ENCODE results near the gene ZMIZ1. TPM values are rescaled to one million over a fixed set of nuclear protein-coding genes. Genes with fewer than 3 reads are reported as not detected.
A peak's percentile ranks its signal among the peaks of the same experiment; 100 is the strongest.
"Not testable (repeated sequence)": the region's sequence is repeated elsewhere in the genome, so short reads cannot be mapped to it uniquely, and the experiment has no call there.

Gene ZMIZ1
- polyA plus RNA-seq, 1 donor from 2014 or later: 4.6 TPM

DNA sequence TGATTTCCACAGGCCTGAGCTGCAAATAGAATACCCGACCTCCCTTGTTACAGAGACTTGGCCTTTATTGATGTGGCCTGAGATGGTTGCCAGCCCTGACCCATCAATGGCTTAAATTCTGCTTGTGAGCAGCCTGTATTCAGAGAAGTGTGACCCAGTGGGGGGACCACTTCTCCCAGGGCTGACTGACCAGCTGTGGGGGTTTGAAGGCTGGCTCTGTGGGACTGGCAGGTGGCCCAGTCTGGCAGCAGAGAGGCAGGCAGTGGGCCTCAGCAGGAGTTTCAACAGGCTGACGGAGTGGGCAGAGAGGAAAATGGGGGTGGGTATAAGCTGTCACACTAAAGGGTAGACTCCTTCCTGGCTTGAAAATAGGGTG lies 266.3 kb downstream of the ZMIZ1 start:
- Mint-ChIP-seq H3K4me1 (peaks cover 7 to 14% (median 8%) of the 10 kb centered on the region in 3 donors), H3K36me3 (peaks cover 2% of the 10 kb centered on the region), H3K27ac (no peak overlapping the region), H3K27me3 (no peaks in the 10 kb centered on the region), H3K9me3 (no peaks in the 10 kb centered on the region), H3K4me3 (no peak overlapping the region)

- Mint-ChIP-seq H3K4me1 (peaks cover 7 to 15% (median 8%) of the 10 kb centered on the region in 3 donors), H3K27me3 (no peaks in the 10 kb centered on the region), H3K9me3 (no peaks in the 10 kb centered on the region), H3K4me3 (no peak overlapping the region), H3K27ac (peak overlapping the region in 1 of 3 donors; percentile 39), H3K36me3 (peaks cover 2% of the 10 kb centered on the region)
Observed at GRCh38 chr10:79335470-79336235, 266.9 kb downstream of the ZMIZ1 start.

DNA sequence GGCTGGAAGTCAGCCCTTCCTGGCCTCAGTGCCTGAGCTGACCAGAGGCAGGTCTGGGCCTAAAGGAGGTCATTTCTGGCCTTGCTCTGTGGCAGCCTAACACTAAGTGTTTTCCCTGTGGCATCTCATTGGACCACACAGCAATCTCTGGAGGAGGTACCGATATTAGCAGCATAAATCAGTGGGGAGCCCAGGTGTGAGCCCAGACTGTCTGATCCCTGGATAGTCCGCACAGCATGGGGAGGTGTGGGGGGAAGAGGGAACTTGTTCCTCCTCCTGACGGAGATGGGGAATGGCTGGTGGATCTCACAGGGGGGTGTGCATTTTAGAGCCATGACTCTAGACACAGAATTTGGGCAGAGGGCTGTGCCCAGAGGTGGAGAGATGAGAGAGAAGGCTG lies 267.5 kb downstream of the ZMIZ1 start:
- Mint-ChIP-seq H3K36me3 (peaks cover 2% of the 10 kb centered on the region), H3K4me1 (peaks cover 7 to 13% (median 8%) of the 10 kb centered on the region in 3 donors), H3K27me3 (no peaks in the 10 kb centered on the region), H3K9me3 (no peaks in the 10 kb centered on the region), H3K27ac (peak overlapping the region in 1 of 3 donors; percentile 39), H3K4me3 (no peak overlapping the region)

DNA sequence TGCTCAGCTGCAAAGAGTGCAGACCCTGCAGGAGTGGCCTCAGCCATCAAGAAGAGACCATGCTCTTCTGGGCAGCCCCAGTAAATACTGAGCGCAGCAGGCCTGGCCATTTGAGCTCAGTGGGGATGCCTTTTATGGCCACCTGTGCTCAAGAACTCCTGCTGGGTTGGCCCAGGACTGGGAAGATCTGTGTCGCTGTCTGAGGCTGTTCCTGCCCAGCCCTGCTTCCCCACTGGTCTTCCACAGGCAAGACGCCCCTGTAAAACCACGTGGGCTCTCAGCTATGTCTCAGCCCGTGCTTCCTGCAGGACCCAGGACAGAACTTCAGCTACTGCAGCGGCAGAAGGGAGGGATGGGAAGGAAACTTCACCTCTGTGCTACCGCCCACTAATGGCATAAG lies 268.0 kb downstream of the ZMIZ1 start:
- H3K27me3 Mint-ChIP-seq: no peaks in the 10 kb centered on the region
- H3K9me3 Mint-ChIP-seq: no peaks in the 10 kb centered on the region
- peaks cover 2% of the 10 kb centered on the region for H3K36me3 Mint-ChIP-seq
- H3K27ac Mint-ChIP-seq: no peak overlapping the region
- peaks cover 5 to 10% (median 5%) of the 10 kb centered on the region in 3 donors for H3K4me1 Mint-ChIP-seq
- no peak overlapping the region for H3K4me3 Mint-ChIP-seq

DNA sequence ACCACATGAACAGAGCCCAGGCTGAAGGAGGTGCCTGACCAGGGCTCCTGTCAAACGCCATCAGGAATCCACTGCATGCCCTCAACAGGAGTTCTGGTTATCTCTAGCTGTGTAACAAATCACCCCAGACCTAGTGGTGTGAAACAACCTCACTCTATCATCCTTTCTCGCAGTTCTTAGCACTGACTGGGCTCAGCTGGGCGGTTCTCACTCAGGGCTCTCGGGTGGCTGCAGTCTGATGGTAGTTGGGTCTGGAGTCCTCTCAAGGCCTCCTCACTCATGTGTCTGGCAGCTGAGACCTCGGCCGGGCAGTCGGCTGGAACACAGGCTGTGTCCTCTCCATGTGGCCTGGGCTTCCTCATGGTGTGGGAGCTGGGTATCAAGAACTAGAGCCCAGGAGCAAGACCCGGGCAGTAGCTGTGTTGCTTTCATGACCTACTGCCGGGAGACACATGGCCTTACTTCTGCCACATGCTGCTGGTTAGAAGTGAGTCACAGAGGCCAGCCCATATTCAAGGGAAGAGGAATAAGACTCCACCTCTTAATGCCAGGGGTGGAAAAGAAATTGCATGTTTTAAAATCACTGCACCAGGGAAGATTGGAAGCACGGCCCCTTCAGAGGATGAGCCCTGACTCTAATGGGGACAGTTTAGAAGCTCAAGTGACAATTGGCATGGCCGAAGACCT lies 269.2 kb downstream of the ZMIZ1 start:
- H3K27me3 Mint-ChIP-seq, H3K9me3 Mint-ChIP-seq, H3K36me3 Mint-ChIP-seq, H3K4me3 Mint-ChIP-seq, H3K4me1 Mint-ChIP-seq, H3K27ac Mint-ChIP-seq: not testable (repeated sequence)

DNA sequence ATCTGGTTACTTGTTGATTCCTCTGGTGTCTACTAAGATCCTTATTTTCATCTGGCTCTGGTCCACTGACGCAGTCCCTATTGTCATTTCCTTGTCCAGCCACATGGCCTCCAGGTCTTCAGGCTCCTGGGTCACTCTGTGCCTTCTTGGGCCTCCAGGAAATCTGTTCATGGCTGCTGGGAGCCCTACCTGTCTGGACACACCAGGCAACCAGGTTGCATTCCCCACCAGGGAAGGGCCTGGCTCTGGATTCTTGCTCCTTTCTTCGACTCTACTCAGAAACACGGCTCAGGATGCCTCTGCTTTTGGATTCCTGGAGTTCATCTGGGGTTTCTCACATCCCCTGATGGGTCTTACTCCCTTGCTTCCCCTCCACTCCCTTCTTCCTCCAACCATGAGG lies 270.5 kb downstream of the ZMIZ1 start:
- Mint-ChIP-seq H3K27ac (no peak overlapping the region), H3K36me3 (peaks cover 2% of the 10 kb centered on the region), H3K4me1 (peaks cover 0 to 5% (median 0%) of the 10 kb centered on the region in 3 donors), H3K9me3 (no peaks in the 10 kb centered on the region), H3K27me3 (no peaks in the 10 kb centered on the region), H3K4me3 (no peak overlapping the region)

GRCh38 chr10:79340646-79341244 lies 272.0 kb downstream of the ZMIZ1 start:
- Mint-ChIP-seq H3K9me3 (no peaks in the 10 kb centered on the region), H3K4me3 (no peak overlapping the region), H3K27me3 (no peaks in the 10 kb centered on the region), H3K4me1 (peaks cover 0 to 3% (median 0%) of the 10 kb centered on the region in 3 donors), H3K27ac (no peak overlapping the region), H3K36me3 (peaks cover 2% of the 10 kb centered on the region)

GRCh38 chr10:79342295-79342761 lies 273.6 kb downstream of the ZMIZ1 start:
- Mint-ChIP-seq H3K4me3 (peak overlapping the region in 1 of 4 donors; percentile 22), H3K9me3 (no peaks in the 10 kb centered on the region), H3K4me1 (peaks cover 0 to 3% (median 0%) of the 10 kb centered on the region in 3 donors), H3K27ac (no peak overlapping the region), H3K36me3 (no peaks in the 10 kb centered on the region), H3K27me3 (no peaks in the 10 kb centered on the region)

DNA sequence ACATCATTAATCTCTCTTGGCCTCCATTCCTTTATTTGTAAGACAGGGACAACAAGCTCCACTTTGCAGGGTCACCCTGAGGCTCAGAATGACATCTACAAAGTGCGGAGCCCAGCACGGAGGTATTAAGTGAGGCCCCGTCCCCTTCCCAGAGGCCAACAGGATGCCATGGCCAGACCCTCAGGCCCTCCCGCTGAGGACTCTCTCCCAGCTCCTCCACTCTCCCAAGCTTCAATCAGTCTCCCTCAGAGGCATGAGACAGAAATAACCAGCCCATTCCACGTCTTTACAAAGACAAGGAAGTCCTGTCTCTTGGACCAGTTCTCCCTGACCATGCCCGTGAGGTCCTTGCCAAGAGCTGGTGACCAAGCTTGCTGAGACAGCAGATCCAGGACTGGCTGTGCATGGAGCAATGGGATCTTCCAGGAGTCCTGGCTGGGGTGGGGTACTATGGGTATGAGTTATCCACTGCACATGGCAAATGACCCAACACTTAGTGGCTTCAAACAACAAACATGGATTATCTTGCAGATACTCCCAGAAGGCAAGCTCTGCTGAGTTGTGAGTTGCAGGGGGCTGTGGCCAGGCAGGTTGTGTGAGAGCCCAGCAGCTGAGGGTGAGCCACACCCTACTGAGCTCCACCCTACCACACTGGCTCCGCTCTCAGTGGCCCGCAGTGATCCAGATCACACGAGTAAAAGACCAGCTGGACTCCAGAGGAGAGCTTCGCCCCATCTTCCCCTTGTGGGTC lies 274.2 kb downstream of the ZMIZ1 start:
- H3K4me3 Mint-ChIP-seq: peak overlapping the region in 1 of 4 donors; percentile 22
- H3K27ac Mint-ChIP-seq: no peak overlapping the region
- peaks cover 0 to 3% (median under 1%) of the 10 kb centered on the region in 3 donors for H3K4me1 Mint-ChIP-seq
- no peaks in the 10 kb centered on the region for H3K9me3 Mint-ChIP-seq
- no peaks in the 10 kb centered on the region for H3K36me3 Mint-ChIP-seq
- H3K27me3 Mint-ChIP-seq: no peaks in the 10 kb centered on the region

GRCh38 chr10:79344502-79345195 lies 275.9 kb downstream of the ZMIZ1 start:
- Mint-ChIP-seq H3K27ac (peak overlapping the region in 1 of 3 donors; percentile 56), H3K36me3 (no peaks in the 10 kb centered on the region), H3K4me1 (peaks cover 9 to 12% (median 10%) of the 10 kb centered on the region in 3 donors), H3K27me3 (no peaks in the 10 kb centered on the region), H3K4me3 (peak overlapping the region in 1 of 4 donors; percentile 66), H3K9me3 (no peaks in the 10 kb centered on the region)

GRCh38 chr10:79345241-79346011 lies 276.7 kb downstream of the ZMIZ1 start:
- Mint-ChIP-seq H3K4me1 (peaks cover 9 to 16% (median 10%) of the 10 kb centered on the region in 3 donors), H3K9me3 (no peaks in the 10 kb centered on the region), H3K27ac (peak overlapping the region in 1 of 3 donors; percentile 78), H3K27me3 (no peaks in the 10 kb centered on the region), H3K4me3 (peak overlapping the region in 1 of 4 donors; percentile 82), H3K36me3 (no peaks in the 10 kb centered on the region)

DNA sequence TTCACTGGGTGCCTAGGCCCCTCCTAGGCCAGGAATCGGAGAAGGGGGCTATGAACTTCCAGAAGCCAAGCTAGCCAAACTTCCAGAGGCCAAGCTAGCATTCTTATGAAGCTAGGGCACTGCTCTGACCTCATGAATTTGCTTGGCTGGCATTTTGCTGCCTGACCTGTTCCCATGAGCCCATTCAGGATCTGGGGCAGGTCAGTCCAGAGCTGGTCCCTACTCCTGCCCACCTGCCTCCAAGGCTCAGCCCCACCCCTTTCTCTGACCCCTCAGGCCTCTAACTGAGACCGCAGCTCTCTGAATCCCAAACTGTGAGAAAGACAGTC lies 277.2 kb downstream of the ZMIZ1 start:
- H3K36me3 Mint-ChIP-seq: no peaks in the 10 kb centered on the region
- H3K27ac Mint-ChIP-seq: peak overlapping the region in 2 of 3 donors; percentile 40 to 78
- H3K9me3 Mint-ChIP-seq: no peaks in the 10 kb centered on the region
- peak overlapping the region in 2 of 4 donors; percentile 47 to 82 for H3K4me3 Mint-ChIP-seq
- H3K27me3 Mint-ChIP-seq: no peaks in the 10 kb centered on the region
- H3K4me1 Mint-ChIP-seq: peaks cover 9 to 13% (median 10%) of the 10 kb centered on the region in 3 donors

- Mint-ChIP-seq H3K27ac (peak overlapping the region in 1 of 3 donors; percentile 93), H3K36me3 (no peaks in the 10 kb centered on the region), H3K27me3 (no peaks in the 10 kb centered on the region), H3K4me3 (peak overlapping the region in 3 of 4 donors; percentile 47 to 86 (median 86)), H3K4me1 (peaks cover 9 to 13% (median 10%) of the 10 kb centered on the region in 3 donors), H3K9me3 (no peaks in the 10 kb centered on the region)
Observed at GRCh38 chr10:79346388-79347225, 277.8 kb downstream of the ZMIZ1 start.

Measured in IgD-negative memory B cell (primary cell).